Measurements from ENCODE around the gene C1QTNF5.

C1QTNF5 gene

GRCh38 chr11:119363081-119363850 lies 22.6 kb upstream of the C1QTNF5 start:
- no peak for DNase-seq (ENCODE audit: extremely low spot score)
- POLR2A ChIA-PET = no interaction called here
- CTCF ChIA-PET = interaction anchor here (0.7 to 2.3 kb wide), 3 partner anchors 23 to 216 kb away, joined by 4 to 11 read pairs (median 8); no protein-coding TSS in a partner anchor
- no peak for TF ChIP-seq BHLHE40 (IDR thresholded peaks at IDR 0.05; ENCODE audit: borderline replicate concordance)
- TF ChIP-seq ELF4 (IDR thresholded peaks at IDR 0.05) = no peak
- TF ChIP-seq L3MBTL2 (conservative IDR thresholded peaks at IDR 0.05) = no peak
- no peak for TF ChIP-seq CTBP1 (IDR thresholded peaks at IDR 0.05; ENCODE audit: borderline replicate concordance)
- no peak for TF ChIP-seq LEF1 (IDR thresholded peaks at IDR 0.05; ENCODE audit: borderline replicate concordance)
- TF ChIP-seq FOXK2 (IDR thresholded peaks at IDR 0.05) = no peak
- no peak for TF ChIP-seq NFRKB (IDR thresholded peaks at IDR 0.05)
- no peak for TF ChIP-seq ZNF384 (IDR thresholded peaks at IDR 0.05)
- no peak for TF ChIP-seq ARNT (IDR thresholded peaks at IDR 0.05)
- no peak for TF ChIP-seq TARDBP (IDR thresholded peaks at IDR 0.05)
- TF ChIP-seq FOXA1 (IDR thresholded peaks at IDR 0.05) = no peak
- TF ChIP-seq PKNOX1 (IDR thresholded peaks at IDR 0.05) = no peak
- no peak for TF ChIP-seq HDGF (IDR thresholded peaks at IDR 0.05; ENCODE audit: borderline replicate concordance)

GRCh38 chr11:119362741-119363080 lies 22.0 kb upstream of the C1QTNF5 start:
- CTCF ChIA-PET = interaction anchor here (0.7 to 2.4 kb wide), 4 partner anchors 18 to 216 kb away, joined by 4 to 11 read pairs (median 8); partner anchors contain the start of gene USP2
- no peak for DNase-seq (ENCODE audit: extremely low spot score)
- POLR2A ChIA-PET = interaction anchor here (1.4 kb wide), 1 partner anchor 24 kb away, joined by 4 read pairs; no protein-coding TSS in a partner anchor
- TF ChIP-seq TARDBP (IDR thresholded peaks at IDR 0.05) (no peak), ELF4 (IDR thresholded peaks at IDR 0.05) (no peak), PKNOX1 (IDR thresholded peaks at IDR 0.05) (no peak)

GRCh38 chr11:119361941-119362725 lies 21.4 kb upstream of the C1QTNF5 start:
- ChIA-PET POLR2A (interaction anchor here (0.9 to 1.4 kb wide), 3 partner anchors 19 to 28 kb away, joined by 3 to 4 read pairs (median 4); partner anchors contain the start of gene RNF26), CTCF (interaction anchor here (0.6 to 2.4 kb wide), 8 partner anchors 8 to 215 kb away, joined by 3 to 11 read pairs (median 6); partner anchors contain the start of gene USP2)
- no peak for DNase-seq (ENCODE audit: extremely low spot score)
- TF ChIP-seq ELF4 (IDR thresholded peaks at IDR 0.05) = no peak
- no peak for TF ChIP-seq SUZ12 (IDR thresholded peaks at IDR 0.05)
- TF ChIP-seq ARNT (IDR thresholded peaks at IDR 0.05) = no peak
- no peak for TF ChIP-seq HDGF (IDR thresholded peaks at IDR 0.05; ENCODE audit: borderline replicate concordance)
- no peak for TF ChIP-seq LEF1 (IDR thresholded peaks at IDR 0.05; ENCODE audit: borderline replicate concordance)
- TF ChIP-seq SP1 (IDR thresholded peaks at IDR 0.05) = no peak
- TF ChIP-seq PKNOX1 (IDR thresholded peaks at IDR 0.05) = no peak
- no peak for TF ChIP-seq TARDBP (IDR thresholded peaks at IDR 0.05)
- no peak for TF ChIP-seq NFRKB (IDR thresholded peaks at IDR 0.05)
- TF ChIP-seq FOXK2 (IDR thresholded peaks at IDR 0.05) = no peak
- TF ChIP-seq FOXM1 (IDR thresholded peaks at IDR 0.05; ENCODE audit: borderline replicate concordance) = no peak

DNA sequence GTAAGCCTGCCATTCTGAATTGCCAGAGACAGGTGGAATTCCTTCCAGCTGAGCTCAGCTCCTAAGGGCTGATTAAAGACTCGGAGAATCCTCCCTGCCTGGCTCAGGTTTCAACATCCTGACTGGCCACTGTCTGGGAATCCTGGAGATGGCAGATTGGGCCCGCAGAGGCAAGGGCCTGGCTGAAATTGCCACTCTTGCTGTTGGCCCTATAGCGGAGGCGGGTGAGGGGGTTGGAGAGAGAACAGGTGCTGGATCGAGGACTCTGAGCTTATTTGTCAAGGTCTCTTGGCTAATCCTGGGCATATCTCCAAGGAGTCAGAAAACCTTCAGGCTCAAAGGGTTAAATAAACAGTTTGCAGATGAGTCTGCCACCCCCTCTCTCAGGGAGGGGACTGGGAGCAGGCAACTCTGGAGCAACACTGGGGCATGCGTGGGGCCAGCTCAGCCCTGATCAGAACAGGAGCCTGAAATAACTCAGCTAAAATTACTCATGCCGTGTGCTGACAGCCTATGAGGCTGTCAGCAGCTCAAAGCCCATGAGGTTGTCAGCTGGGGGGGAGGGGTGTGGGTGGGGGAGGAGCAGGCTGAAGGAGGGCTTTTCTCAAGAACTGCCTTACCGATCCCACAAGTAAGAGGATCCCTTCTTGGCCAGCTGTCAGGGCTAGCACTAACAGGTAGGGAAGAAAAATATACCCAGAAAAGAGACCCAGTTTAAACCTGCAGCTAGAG lies 20.5 kb upstream of the C1QTNF5 start:
- peak; percentile 39 for DNase-seq (ENCODE audit: extremely low spot score)
- POLR2A ChIA-PET = interaction anchor here (0.9 to 1.4 kb wide), 4 partner anchors 19 to 255 kb away, joined by 3 to 4 read pairs (median 4); partner anchors contain the start of gene RNF26
- TF ChIP-seq PKNOX1 (IDR thresholded peaks at IDR 0.05) = peak; percentile 54; the same call in 1 of the 2 replicates
- TF ChIP-seq LEF1 (IDR thresholded peaks at IDR 0.05; ENCODE audit: borderline replicate concordance) = no peak
- CTCF ChIA-PET = interaction anchor here (1.0 to 2.4 kb wide), 5 partner anchors 13 to 114 kb away, joined by 4 to 11 read pairs (median 7); partner anchors contain the start of gene USP2

DNA sequence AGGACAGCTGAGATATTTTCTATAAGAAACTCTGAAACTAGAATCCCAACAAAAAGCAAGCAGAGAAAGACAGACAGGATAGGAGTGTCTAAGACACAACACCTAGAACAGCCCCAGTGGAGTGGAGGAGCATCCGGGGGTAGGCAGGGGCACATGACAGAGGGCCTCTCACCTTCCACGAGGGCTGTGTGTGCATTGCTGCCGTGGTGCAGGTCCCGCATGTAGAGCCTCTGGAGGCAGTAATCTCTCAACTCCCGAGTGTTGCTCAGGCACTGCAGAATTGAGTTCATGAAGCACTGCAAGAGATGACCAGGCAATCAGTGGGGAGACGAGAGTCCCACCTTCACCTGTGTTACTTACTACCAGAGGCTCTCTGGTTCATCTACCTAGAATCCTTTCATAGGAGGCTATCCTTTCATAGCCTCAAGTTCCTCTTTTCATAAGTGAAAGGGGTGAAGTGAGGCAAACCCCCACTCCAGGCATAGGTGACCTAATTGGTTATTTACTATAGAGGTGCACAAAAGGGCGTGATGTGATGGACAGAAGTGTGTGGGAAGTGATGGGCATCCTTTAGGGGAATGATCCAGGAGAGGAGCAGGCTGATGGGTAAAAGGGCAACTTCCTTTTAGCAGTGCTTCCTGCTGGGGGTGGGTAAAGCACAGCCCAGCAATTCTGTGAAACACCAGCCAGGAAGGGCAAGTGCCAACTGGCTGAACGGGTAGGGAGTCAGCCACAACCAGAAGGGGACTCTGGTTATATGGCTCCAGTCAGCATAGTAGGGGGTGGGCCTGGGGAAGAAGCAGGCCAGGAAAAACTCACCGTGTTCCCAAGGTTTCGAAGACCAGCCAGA lies 18.9 kb upstream of the C1QTNF5 start:
- no peak for TF ChIP-seq ELF4 (IDR thresholded peaks at IDR 0.05)
- no peak for TF ChIP-seq ARNT (IDR thresholded peaks at IDR 0.05)
- no peak for TF ChIP-seq NFRKB (IDR thresholded peaks at IDR 0.05)
- no peak for TF ChIP-seq FOXK2 (IDR thresholded peaks at IDR 0.05)
- no peak for TF ChIP-seq ZNF384 (IDR thresholded peaks at IDR 0.05)
- TF ChIP-seq PKNOX1 (IDR thresholded peaks at IDR 0.05) = no peak
- TF ChIP-seq LEF1 (IDR thresholded peaks at IDR 0.05; ENCODE audit: borderline replicate concordance) = no peak
- no peak for TF ChIP-seq L3MBTL2 (conservative IDR thresholded peaks at IDR 0.05)
- TF ChIP-seq CTBP1 (IDR thresholded peaks at IDR 0.05; ENCODE audit: borderline replicate concordance) = no peak
- TF ChIP-seq SP1 (IDR thresholded peaks at IDR 0.05) = no peak
- ChIA-PET CTCF (no interaction called here), POLR2A (no interaction called here)
- no peak for DNase-seq (ENCODE audit: extremely low spot score)

Data from HEK293T (cell line).